Measurements from ENCODE around the gene ZNF773. TPM values are rescaled to one million over a fixed set of nuclear protein-coding genes. Genes with fewer than 3 reads are reported as not detected.

ZNF773 gene
- total and polyA plus RNA-seq, 4 donors = 2.5 to 17.0 (median 5.3) TPM

Small RNA genes lying within 50 kb of the gene (small RNA-seq; reads per million reads assigned to genes)
- gene VN1R107P (ENCODE audit: low replicate concordance) = not detected

Other genes starting within 250 kb of the ZNF773 start
- 100 to 1,000 TPM in 1 of 2 donors, 10 to 100 TPM in 1; 54.1 to 113 TPM for gene ZNF460, start 219.5 kb upstream of the ZNF773 start, total RNA-seq
- gene ZNF460, start 219.5 kb upstream of the ZNF773 start, polyA plus RNA-seq = 1 to 10 TPM; 1.2 to 4.0 TPM
- 10 to 100 TPM in 1 of 2 donors, 1 to 10 TPM in 1; 5.2 to 15.4 TPM for gene ZNF543, start 179.5 kb upstream of the ZNF773 start, total RNA-seq
- gene ZNF543, start 179.5 kb upstream of the ZNF773 start, polyA plus RNA-seq = 1 to 10 TPM; 1.3 to 1.4 TPM
- 10 to 100 TPM in 1 of 2 donors, 1 to 10 TPM in 1; 7.9 to 13.5 TPM for gene ZNF304, start 148.7 kb upstream of the ZNF773 start, total RNA-seq
- 1 to 10 TPM; 2.6 to 3.8 TPM for gene ZNF304, start 148.7 kb upstream of the ZNF773 start, polyA plus RNA-seq
- gene TRAPPC2B, start 136.4 kb upstream of the ZNF773 start, total RNA-seq = 10 to 100 TPM in 1 of 2 donors, 1 to 10 TPM in 1; 6.2 to 15.1 TPM
- gene TRAPPC2B, start 136.4 kb upstream of the ZNF773 start, polyA plus RNA-seq = 10 to 100 TPM; 15.3 to 25.4 TPM
- gene ZNF547, start 136.4 kb upstream of the ZNF773 start, total RNA-seq = 1 to 10 TPM; 2.8 to 4.2 TPM
- 1 to 10 TPM; 1.4 to 1.6 TPM for gene ZNF547, start 136.4 kb upstream of the ZNF773 start, polyA plus RNA-seq
- 10 to 100 TPM; 14.9 to 35.7 TPM for gene ZNF548, start 110.1 kb upstream of the ZNF773 start, total RNA-seq
- 1 to 10 TPM; 5.6 to 6.8 TPM for gene ZNF548, start 110.1 kb upstream of the ZNF773 start, polyA plus RNA-seq
- 10 to 100 TPM; 13.4 to 18.3 TPM for gene ZNF17, start 88.8 kb upstream of the ZNF773 start, total RNA-seq
- gene ZNF17, start 88.8 kb upstream of the ZNF773 start, polyA plus RNA-seq = 1 to 10 TPM; 2.1 to 4.0 TPM
- gene ZNF749, start 64.6 kb upstream of the ZNF773 start, total RNA-seq = 10 to 100 TPM; 10.6 to 14.6 TPM
- gene ZNF749, start 64.6 kb upstream of the ZNF773 start, polyA plus RNA-seq = 1 to 10 TPM; 4.0 to 8.8 TPM
- gene VN1R1, start 42.8 kb upstream of the ZNF773 start, total RNA-seq = 1 to 10 TPM in 1 of 2 donors, under 1 TPM in 1; 0.58 to 3.1 TPM
- gene VN1R1, start 42.8 kb upstream of the ZNF773 start, polyA plus RNA-seq = under 1 TPM; 0.15 to 0.28 TPM
- gene ZNF772, start 22.4 kb upstream of the ZNF773 start, total RNA-seq = 10 to 100 TPM in 1 of 2 donors, 1 to 10 TPM in 1; 8.1 to 28.1 TPM
- gene ZNF772, start 22.4 kb upstream of the ZNF773 start, polyA plus RNA-seq = 1 to 10 TPM in 1 of 2 donors, under 1 TPM in 1; 0.98 to 2.7 TPM
- 10 to 100 TPM; 10.1 to 12.5 TPM for gene ZNF419, start 12.2 kb upstream of the ZNF773 start, total RNA-seq
- gene ZNF419, start 12.2 kb upstream of the ZNF773 start, polyA plus RNA-seq = 1 to 10 TPM; 4.3 to 5.2 TPM
- gene ZNF549, start 27.4 kb downstream of the ZNF773 start, total RNA-seq = 10 to 100 TPM in 1 of 2 donors, 1 to 10 TPM in 1; 4.8 to 14.8 TPM
- gene ZNF549, start 27.4 kb downstream of the ZNF773 start, polyA plus RNA-seq = 1 to 10 TPM; 1.7 to 2.4 TPM
- gene ZNF550, start 59.9 kb downstream of the ZNF773 start, total RNA-seq = 10 to 100 TPM in 1 of 2 donors, 1 to 10 TPM in 1; 8.4 to 21.4 TPM
- gene ZNF550, start 59.9 kb downstream of the ZNF773 start, polyA plus RNA-seq = 1 to 10 TPM; 2.0 to 3.0 TPM
- 1 to 10 TPM; 4.2 to 4.6 TPM for gene ZNF416, start 79.0 kb downstream of the ZNF773 start, total RNA-seq
- 1 to 10 TPM; 1.7 to 2.2 TPM for gene ZNF416, start 79.0 kb downstream of the ZNF773 start, polyA plus RNA-seq
- gene ZIK1, start 84.2 kb downstream of the ZNF773 start, total RNA-seq = 10 to 100 TPM in 1 of 2 donors, 1 to 10 TPM in 1; 4.3 to 13.8 TPM
- 1 to 10 TPM; 1.0 to 2.7 TPM for gene ZIK1, start 84.2 kb downstream of the ZNF773 start, polyA plus RNA-seq
- gene ZNF530, start 99.9 kb downstream of the ZNF773 start, total RNA-seq = 1 to 10 TPM; 4.0 to 4.7 TPM
- 1 to 10 TPM; 1.5 to 2.1 TPM for gene ZNF530, start 99.9 kb downstream of the ZNF773 start, polyA plus RNA-seq
- 10 to 100 TPM; 17.7 to 33.2 TPM for gene ZNF134, start 114.3 kb downstream of the ZNF773 start, total RNA-seq
- gene ZNF134, start 114.3 kb downstream of the ZNF773 start, polyA plus RNA-seq = 1 to 10 TPM; 3.6 to 8.2 TPM
- gene ZNF211, start 133.2 kb downstream of the ZNF773 start, total RNA-seq = 10 to 100 TPM; 10.7 to 36.9 TPM
- 1 to 10 TPM; 6.5 to 7.1 TPM for gene ZNF211, start 133.2 kb downstream of the ZNF773 start, polyA plus RNA-seq
- gene ZSCAN4, start 169.0 kb downstream of the ZNF773 start, total RNA-seq = under 1 TPM in 1 of 2 donors, not detected in 1; 0.21 TPM
- under 1 TPM; 0.07 to 0.14 TPM for gene ZSCAN4, start 169.0 kb downstream of the ZNF773 start, polyA plus RNA-seq
- gene ZNF551, start 182.0 kb downstream of the ZNF773 start, total RNA-seq = 10 to 100 TPM in 1 of 2 donors, 1 to 10 TPM in 1; 8.7 to 12.0 TPM
- 1 to 10 TPM; 1.5 to 3.1 TPM for gene ZNF551, start 182.0 kb downstream of the ZNF773 start, polyA plus RNA-seq
- 10 to 100 TPM in 1 of 2 donors, 1 to 10 TPM in 1; 3.7 to 34.6 TPM for gene ZNF154, start 209.3 kb downstream of the ZNF773 start, total RNA-seq
- 1 to 10 TPM; 1.2 to 1.9 TPM for gene ZNF154, start 209.3 kb downstream of the ZNF773 start, polyA plus RNA-seq
- 10 to 100 TPM in 1 of 2 donors, 1 to 10 TPM in 1; 9.7 to 17.1 TPM for gene ZNF671, start 227.7 kb downstream of the ZNF773 start, total RNA-seq
- 1 to 10 TPM; 2.4 to 4.8 TPM for gene ZNF671, start 227.7 kb downstream of the ZNF773 start, polyA plus RNA-seq
- gene ZNF776, start 246.9 kb downstream of the ZNF773 start, total RNA-seq = 10 to 100 TPM; 13.9 to 33.8 TPM
- 1 to 10 TPM; 2.9 to 5.6 TPM for gene ZNF776, start 246.9 kb downstream of the ZNF773 start, polyA plus RNA-seq